ENCODE results near the gene METTL1. TPM values are rescaled to one million over a fixed set of nuclear protein-coding genes. Genes with fewer than 3 reads are reported as not detected.
A peak's percentile ranks its signal among the peaks of the same experiment; 100 is the strongest.

Gene METTL1
- polyA plus RNA-seq, 2 donors, result 18.8 to 19.3 TPM

- Histone ChIP-seq H3K27ac (ENCODE audit: low read depth in 2 of 2, low read length in 1 of 2) (peak overlapping the region in 1 of 2 donors; percentile 6), H3K4me3 (ENCODE audit: low read depth in 1 of 2, low read length in 2 of 2) (peak overlapping the region; percentile 1 to 30), H3K9me3 (ENCODE audit: control insufficient read depth in 2 of 2, insufficient read depth in 1 of 2, low read depth in 1 of 2, low read length in 1 of 2) (no peaks in the 10 kb centered on the region), H3K36me3 (ENCODE audit: control insufficient read depth in 2 of 2, insufficient read depth in 2 of 2, low read length in 1 of 2) (peaks cover 0 to 2% of the 10 kb centered on the region in 2 donors), H3K4me1 (ENCODE audit: control insufficient read depth in 2 of 2, insufficient read depth in 2 of 2, low read length in 1 of 2) (peaks cover 7 to 13% of the 10 kb centered on the region in 2 donors), H3K27me3 (ENCODE audit: control insufficient read depth in 1 of 2, insufficient read depth in 2 of 2, low read length in 2 of 2) (peaks cover 0 to 22% of the 10 kb centered on the region in 2 donors)
- 42 to 47% methylated on average over 14 of the region's 14 CpGs for WGBS, 2 donors
These were observed 29.8 kb downstream of the METTL1 start for GRCh38 chr12:57741844-57742738.

- Histone ChIP-seq H3K4me1 (ENCODE audit: control insufficient read depth in 2 of 2, insufficient read depth in 2 of 2, low read length in 1 of 2) (peaks cover 7 to 13% of the 10 kb centered on the region in 2 donors), H3K27ac (ENCODE audit: low read depth in 2 of 2, low read length in 1 of 2) (peak overlapping the region in 1 of 2 donors; percentile 22), H3K9me3 (ENCODE audit: control insufficient read depth in 2 of 2, insufficient read depth in 1 of 2, low read depth in 1 of 2, low read length in 1 of 2) (no peaks in the 10 kb centered on the region), H3K36me3 (ENCODE audit: control insufficient read depth in 2 of 2, insufficient read depth in 2 of 2, low read length in 1 of 2) (peaks cover 0 to 2% of the 10 kb centered on the region in 2 donors), H3K27me3 (ENCODE audit: control insufficient read depth in 1 of 2, insufficient read depth in 2 of 2, low read length in 2 of 2) (peaks cover 0 to 25% of the 10 kb centered on the region in 2 donors), H3K4me3 (ENCODE audit: low read depth in 1 of 2, low read length in 2 of 2) (peak overlapping the region; percentile 1 to 3)
- WGBS, 2 donors, result 54 to 67% methylated on average over 1 of the region's 1 CpG
These were observed 30.5 kb downstream of the METTL1 start for GRCh38 chr12:57741413-57741789.

GRCh38 chr12:57740656-57741412, 31.1 kb downstream of the METTL1 start:
- Histone ChIP-seq H3K4me3 (ENCODE audit: low read depth in 1 of 2, low read length in 2 of 2) (peak overlapping the region in 1 of 2 donors; percentile 3), H3K36me3 (ENCODE audit: control insufficient read depth in 2 of 2, insufficient read depth in 2 of 2, low read length in 1 of 2) (peaks cover 0 to 2% of the 10 kb centered on the region in 2 donors), H3K9me3 (ENCODE audit: control insufficient read depth in 2 of 2, insufficient read depth in 1 of 2, low read depth in 1 of 2, low read length in 1 of 2) (no peaks in the 10 kb centered on the region), H3K27me3 (ENCODE audit: control insufficient read depth in 1 of 2, insufficient read depth in 2 of 2, low read length in 2 of 2) (peaks cover 0 to 28% of the 10 kb centered on the region in 2 donors), H3K27ac (ENCODE audit: low read depth in 2 of 2, low read length in 1 of 2) (peak overlapping the region in 1 of 2 donors; percentile 22), H3K4me1 (ENCODE audit: control insufficient read depth in 2 of 2, insufficient read depth in 2 of 2, low read length in 1 of 2) (peaks cover 7 to 14% of the 10 kb centered on the region in 2 donors)
- WGBS, 2 donors, result 63 to 67% methylated on average over 5 of the region's 5 CpGs

- Histone ChIP-seq H3K36me3 (ENCODE audit: control insufficient read depth in 2 of 2, insufficient read depth in 2 of 2, low read length in 1 of 2) (peaks cover 0 to 2% of the 10 kb centered on the region in 2 donors), H3K9me3 (ENCODE audit: control insufficient read depth in 2 of 2, insufficient read depth in 1 of 2, low read depth in 1 of 2, low read length in 1 of 2) (no peaks in the 10 kb centered on the region), H3K27me3 (ENCODE audit: control insufficient read depth in 1 of 2, insufficient read depth in 2 of 2, low read length in 2 of 2) (peaks cover 0 to 29% of the 10 kb centered on the region in 2 donors), H3K4me3 (ENCODE audit: low read depth in 1 of 2, low read length in 2 of 2) (no peak overlapping the region), H3K4me1 (ENCODE audit: control insufficient read depth in 2 of 2, insufficient read depth in 2 of 2, low read length in 1 of 2) (peaks cover 7 to 9% of the 10 kb centered on the region in 2 donors), H3K27ac (ENCODE audit: low read depth in 2 of 2, low read length in 1 of 2) (no peak overlapping the region)
- WGBS, 2 donors, result 32 to 45% methylated on average over 10 of the region's 10 CpGs
These were observed 31.9 kb downstream of the METTL1 start for GRCh38 chr12:57739914-57740538.

GRCh38 chr12:57739387-57739786, 32.5 kb downstream of the METTL1 start:
- Histone ChIP-seq H3K27ac (ENCODE audit: low read depth in 2 of 2, low read length in 1 of 2) (no peak overlapping the region), H3K9me3 (ENCODE audit: control insufficient read depth in 2 of 2, insufficient read depth in 1 of 2, low read depth in 1 of 2, low read length in 1 of 2) (no peaks in the 10 kb centered on the region), H3K4me1 (ENCODE audit: control insufficient read depth in 2 of 2, insufficient read depth in 2 of 2, low read length in 1 of 2) (peaks cover 7 to 8% of the 10 kb centered on the region in 2 donors), H3K36me3 (ENCODE audit: control insufficient read depth in 2 of 2, insufficient read depth in 2 of 2, low read length in 1 of 2) (peaks cover 0 to 2% of the 10 kb centered on the region in 2 donors), H3K27me3 (ENCODE audit: control insufficient read depth in 1 of 2, insufficient read depth in 2 of 2, low read length in 2 of 2) (peaks cover 0 to 29% of the 10 kb centered on the region in 2 donors), H3K4me3 (ENCODE audit: low read depth in 1 of 2, low read length in 2 of 2) (no peak overlapping the region)
- WGBS, 2 donors, result 27 to 31% methylated on average over 7 of the region's 7 CpGs

GRCh38 chr12:57738661-57739237, 33.2 kb downstream of the METTL1 start, which contains the start of gene AGAP2:
Gene AGAP2 (minus strand): TSS chr12:57738742. CDS start chr12:57738246, 496 bp downstream.
- peaks cover 0 to 2% of the 10 kb centered on the region in 2 donors for H3K36me3 ChIP-seq (ENCODE audit: control insufficient read depth in 2 of 2, insufficient read depth in 2 of 2, low read length in 1 of 2)
- H3K9me3 ChIP-seq (ENCODE audit: control insufficient read depth in 2 of 2, insufficient read depth in 1 of 2, low read depth in 1 of 2, low read length in 1 of 2), result no peaks in the 10 kb centered on the region
- H3K4me1 ChIP-seq (ENCODE audit: control insufficient read depth in 2 of 2, insufficient read depth in 2 of 2, low read length in 1 of 2), result peaks cover 6 to 7% of the 10 kb centered on the region in 2 donors
- H3K4me3 ChIP-seq (ENCODE audit: low read depth in 1 of 2, low read length in 2 of 2), result peak within 1 kb of the TSS; percentile 5 to 8
- WGBS, 2 donors, result 19 to 20% methylated on average over 18 to 36 of the region's 36 CpGs
- H3K27me3 ChIP-seq (ENCODE audit: control insufficient read depth in 1 of 2, insufficient read depth in 2 of 2, low read length in 2 of 2), result peaks cover 0 to 29% of the 10 kb centered on the region in 2 donors
- H3K27ac ChIP-seq (ENCODE audit: low read depth in 2 of 2, low read length in 1 of 2), result no peak within 1 kb of the TSS

GRCh38 chr12:57737467-57738460, 34.1 kb downstream of the METTL1 start:
- 22 to 24% methylated on average over 76 to 110 of the region's 110 CpGs for WGBS, 2 donors
- H3K4me3 ChIP-seq (ENCODE audit: low read depth in 1 of 2, low read length in 2 of 2), result peak overlapping the region; percentile 5 to 8
- H3K27ac ChIP-seq (ENCODE audit: low read depth in 2 of 2, low read length in 1 of 2), result no peak overlapping the region
- peaks cover 6 to 7% of the 10 kb centered on the region in 2 donors for H3K4me1 ChIP-seq (ENCODE audit: control insufficient read depth in 2 of 2, insufficient read depth in 2 of 2, low read length in 1 of 2)
- H3K36me3 ChIP-seq (ENCODE audit: control insufficient read depth in 2 of 2, insufficient read depth in 2 of 2, low read length in 1 of 2), result peaks cover 0 to 2% of the 10 kb centered on the region in 2 donors
- H3K27me3 ChIP-seq (ENCODE audit: control insufficient read depth in 1 of 2, insufficient read depth in 2 of 2, low read length in 2 of 2), result peaks cover 0 to 29% of the 10 kb centered on the region in 2 donors
- no peaks in the 10 kb centered on the region for H3K9me3 ChIP-seq (ENCODE audit: control insufficient read depth in 2 of 2, insufficient read depth in 1 of 2, low read depth in 1 of 2, low read length in 1 of 2)

GRCh38 chr12:57736741-57737466, 35.0 kb downstream of the METTL1 start:
- Histone ChIP-seq H3K27me3 (ENCODE audit: control insufficient read depth in 1 of 2, insufficient read depth in 2 of 2, low read length in 2 of 2) (peaks cover 0 to 29% of the 10 kb centered on the region in 2 donors), H3K4me3 (ENCODE audit: low read depth in 1 of 2, low read length in 2 of 2) (no peak overlapping the region), H3K27ac (ENCODE audit: low read depth in 2 of 2, low read length in 1 of 2) (no peak overlapping the region), H3K4me1 (ENCODE audit: control insufficient read depth in 2 of 2, insufficient read depth in 2 of 2, low read length in 1 of 2) (peaks cover 6 to 7% of the 10 kb centered on the region in 2 donors), H3K36me3 (ENCODE audit: control insufficient read depth in 2 of 2, insufficient read depth in 2 of 2, low read length in 1 of 2) (peaks cover 0 to 2% of the 10 kb centered on the region in 2 donors), H3K9me3 (ENCODE audit: control insufficient read depth in 2 of 2, insufficient read depth in 1 of 2, low read depth in 1 of 2, low read length in 1 of 2) (no peaks in the 10 kb centered on the region)
- 26 to 27% methylated on average over 31 of the region's 31 CpGs for WGBS, 2 donors
